HFF-Myc (cell line): ENCODE data around the gene TMEM183A.

Experiments used
- DNase-seq: peaks from one replicate; pipeline ENCODE4 v3.0.0-alpha.2; 2011; ENCODE audit warnings: low read depth; ENCODE audit errors: extremely low read depth
- H3K4me3 ChIP-seq: replicated peaks from 2 replicates; pipeline ENCODE4 v1.5.1; 2011; ENCODE audit warnings: low read depth, mild to moderate bottlenecking, control low read depth, low read length
- CTCF ChIP-seq: IDR thresholded peaks from 2 replicates; pipeline ENCODE4 v1.5.1; 2012; ENCODE audit warnings: mild to moderate bottlenecking, low read depth, low read length, control low read depth; ENCODE audit errors: missing control alignments

TMEM183A gene

GRCh38 chr1:203036135-203036534 lies 29.0 kb downstream of the TMEM183A start:
- H3K4me3 ChIP-seq, result no peak overlapping the region
- no peak for TF ChIP-seq CTCF
- no peak for DNase-seq

GRCh38 chr1:203036537-203036936 lies 29.4 kb downstream of the TMEM183A start:
- H3K4me3 ChIP-seq, result no peak overlapping the region
- TF ChIP-seq CTCF, result no peak

GRCh38 chr1:203037509-203038190 lies 30.5 kb downstream of the TMEM183A start:
- no peak for DNase-seq
- TF ChIP-seq CTCF, result no peak
- no peak overlapping the region for H3K4me3 ChIP-seq

More at GRCh38 chr1:203036537-203036936, 29.4 kb downstream of the TMEM183A start:
- no peak for DNase-seq

- no peak overlapping the region for H3K4me3 ChIP-seq
Observed at GRCh38 chr1:203038217-203038741, 31.1 kb downstream of the TMEM183A start.

GRCh38 chr1:203038891-203039608 lies 31.9 kb downstream of the TMEM183A start:
- no peak overlapping the region for H3K4me3 ChIP-seq
- no peak for DNase-seq
- peak; percentile 96 for TF ChIP-seq CTCF

More at GRCh38 chr1:203038217-203038741, 31.1 kb downstream of the TMEM183A start:
- TF ChIP-seq CTCF, result no peak
- no peak for DNase-seq

GRCh38 chr1:203039609-203040512 lies 32.7 kb downstream of the TMEM183A start:
- no peak overlapping the region for H3K4me3 ChIP-seq

More at GRCh38 chr1:203039609-203040512, 32.7 kb downstream of the TMEM183A start:
- TF ChIP-seq CTCF, result peak; percentile 53
- DNase-seq, result no peak
